Epidermal melanocyte (primary cell): ENCODE data around the gene SUN5.
"Not testable (repeated sequence)": the region's sequence is repeated elsewhere in the genome, so short reads cannot be mapped to it uniquely, and the experiment has no call there.

Source experiments
- DNase-seq: peaks from one replicate; pipeline ENCODE4 v3.0.0; 2011; ENCODE audit warnings: low spot score; ENCODE audit not compliant: insufficient read length

SUN5 gene

GRCh38 chr20:32965115-32965514, 39.1 kb downstream of the SUN5 start:
- no peak for DNase-seq

- no peak for DNase-seq
Measured at GRCh38 chr20:32964575-32964974, 39.7 kb downstream of the SUN5 start.

- no peak for DNase-seq
Measured at GRCh38 chr20:32963176-32963575, 41.1 kb downstream of the SUN5 start.

- DNase-seq = not testable (repeated sequence)
Measured at GRCh38 chr20:32962646-32963045, 41.6 kb downstream of the SUN5 start.

- no peak for DNase-seq
Measured at GRCh38 chr20:32962053-32962452, 42.2 kb downstream of the SUN5 start.

GRCh38 chr20:32960849-32961731, 43.1 kb downstream of the SUN5 start:
- DNase-seq = no peak

- DNase-seq = no peak
Measured at GRCh38 chr20:32960222-32960518, 44.1 kb downstream of the SUN5 start.

GRCh38 chr20:32959351-32960221, 44.6 kb downstream of the SUN5 start:
- no peak for DNase-seq

GRCh38 chr20:32958574-32958973, 45.7 kb downstream of the SUN5 start:
- no peak for DNase-seq

GRCh38 chr20:32957459-32957858, 46.8 kb downstream of the SUN5 start:
- no peak for DNase-seq

GRCh38 chr20:32950539-32950938, 53.7 kb downstream of the SUN5 start:
- not testable (repeated sequence) for DNase-seq

GRCh38 chr20:32946629-32947028, 57.6 kb downstream of the SUN5 start:
- DNase-seq = no peak

GRCh38 chr20:32945710-32946221, 58.5 kb downstream of the SUN5 start:
- DNase-seq = no peak

GRCh38 chr20:32943490-32944052, 60.7 kb downstream of the SUN5 start:
- DNase-seq = no peak

GRCh38 chr20:32941155-32941885, 62.9 kb downstream of the SUN5 start:
- no peak for DNase-seq

- no peak for DNase-seq
Measured at GRCh38 chr20:32934580-32934979, 69.7 kb downstream of the SUN5 start.
